Measurements from ENCODE around the gene TERB1.

Gene TERB1

GRCh38 chr16:66758086-66758485 lies 43.3 kb downstream of the TERB1 start:
- no peak for TF ChIP-seq CTCF (IDR thresholded peaks at IDR 0.05; ENCODE audit: insufficient read depth, missing control alignments)
- DNase-seq (ENCODE audit: insufficient read length, low spot score) (no peak), FAIRE-seq (no peak)

GRCh38 chr16:66754819-66755218 lies 46.6 kb downstream of the TERB1 start:
- DNase-seq (ENCODE audit: insufficient read length, low spot score) (no peak), FAIRE-seq (no peak)
- no peak for TF ChIP-seq CTCF (IDR thresholded peaks at IDR 0.05; ENCODE audit: insufficient read depth, missing control alignments)

- DNase-seq (ENCODE audit: insufficient read length, low spot score) (no peak), FAIRE-seq (no peak)
- no peak for TF ChIP-seq CTCF (IDR thresholded peaks at IDR 0.05; ENCODE audit: insufficient read depth, missing control alignments)
These were observed 47.2 kb downstream of the TERB1 start for GRCh38 chr16:66754211-66754610.

GRCh38 chr16:66752958-66753357 lies 48.4 kb downstream of the TERB1 start:
- FAIRE-seq (no peak), DNase-seq (ENCODE audit: insufficient read length, low spot score) (no peak)
- TF ChIP-seq CTCF (IDR thresholded peaks at IDR 0.05; ENCODE audit: insufficient read depth, missing control alignments) = no peak

- no peak for DNase-seq (ENCODE audit: insufficient read length, low spot score)
- no peak for FAIRE-seq
These were observed 49.0 kb downstream of the TERB1 start for GRCh38 chr16:66752379-66752778.

GRCh38 chr16:66751992-66752322 lies 49.4 kb downstream of the TERB1 start:
- DNase-seq (ENCODE audit: insufficient read length, low spot score) = no peak
- no peak for FAIRE-seq
- TF ChIP-seq CTCF (IDR thresholded peaks at IDR 0.05; ENCODE audit: insufficient read depth, missing control alignments) = no peak

More at GRCh38 chr16:66752379-66752778, 49.0 kb downstream of the TERB1 start:
- TF ChIP-seq CTCF (IDR thresholded peaks at IDR 0.05; ENCODE audit: insufficient read depth, missing control alignments) = no peak

GRCh38 chr16:66751303-66751991 lies 49.9 kb downstream of the TERB1 start, which contains the start of gene DYNC1LI2:
DYNC1LI2 (minus strand) TSS chr16:66751609; CDS start chr16:66751591, 18 bp downstream.
- peak; percentile 41 for DNase-seq (ENCODE audit: insufficient read length, low spot score)
- peak; percentile 53 for TF ChIP-seq CTCF (IDR thresholded peaks at IDR 0.05; ENCODE audit: insufficient read depth, missing control alignments)

More at GRCh38 chr16:66751303-66751991, 49.9 kb downstream of the TERB1 start, which contains the start of gene DYNC1LI2:
- FAIRE-seq = no peak

Measured in D721Med (cell line).